Right kidney (tissue), 1 donor: ENCODE results near the gene TMEM186.
"Not testable (repeated sequence)": the region's sequence is repeated elsewhere in the genome, so short reads cannot be mapped to it uniquely, and the experiment has no call there.

Experiments
- DNase-seq: peaks from one replicate; pipeline ENCODE4 v3.0.0-alpha.2; 2016

TMEM186 gene

GRCh38 chr16:8814095-8814806 lies 16.8 kb upstream of the TMEM186 start:
- no peak for DNase-seq

GRCh38 chr16:8812162-8812843 lies 14.9 kb upstream of the TMEM186 start:
- DNase-seq, result no peak

- no peak for DNase-seq
These were observed 11.3 kb upstream of the TMEM186 start for GRCh38 chr16:8808613-8809353.

- no peak for DNase-seq
These were observed 10.6 kb upstream of the TMEM186 start for GRCh38 chr16:8808009-8808408.

- no peak for DNase-seq
These were observed 9.8 kb upstream of the TMEM186 start for GRCh38 chr16:8807189-8807588.

GRCh38 chr16:8806272-8806983 lies 9.0 kb upstream of the TMEM186 start:
- no peak for DNase-seq

- no peak for DNase-seq
These were observed 6.9 kb upstream of the TMEM186 start for GRCh38 chr16:8804313-8804712.

- DNase-seq, result not testable (repeated sequence)
These were observed 6.3 kb upstream of the TMEM186 start for GRCh38 chr16:8803733-8804132.

GRCh38 chr16:8801701-8802100 lies 4.3 kb upstream of the TMEM186 start:
- DNase-seq, result no peak

- no peak for DNase-seq
These were observed 1.2 kb upstream of the TMEM186 start for GRCh38 chr16:8798535-8799157.

GRCh38 chr16:8798174-8798527 lies 712 bp upstream of the TMEM186 start:
- no peak for DNase-seq

- no peak for DNase-seq
These were observed 723 bp downstream of the TMEM186 start for GRCh38 chr16:8796469-8797363.

GRCh38 chr16:8795818-8796217 lies 1.6 kb downstream of the TMEM186 start:
- DNase-seq, result no peak

GRCh38 chr16:8795091-8795490 lies 2.3 kb downstream of the TMEM186 start:
- no peak for DNase-seq

- DNase-seq, result peak; percentile 12
These were observed 8.8 kb downstream of the TMEM186 start for GRCh38 chr16:8788578-8789172.

- DNase-seq, result not testable (repeated sequence)
These were observed 11.1 kb downstream of the TMEM186 start for GRCh38 chr16:8786316-8786715.

GRCh38 chr16:8785408-8785807 lies 12.0 kb downstream of the TMEM186 start:
- DNase-seq, result no peak

- DNase-seq, result no peak
These were observed 14.8 kb downstream of the TMEM186 start for GRCh38 chr16:8782673-8783072.

- no peak for DNase-seq
These were observed 15.6 kb downstream of the TMEM186 start for GRCh38 chr16:8781797-8782196.

- DNase-seq, result no peak
These were observed 20.2 kb downstream of the TMEM186 start for GRCh38 chr16:8777217-8777616.

GRCh38 chr16:8776129-8776584 lies 21.3 kb downstream of the TMEM186 start:
- DNase-seq, result no peak
